OCI-LY7 (cell line): ENCODE data around the gene LLGL1.

ENCODE experiments used
- EZH2phosphoT487 ChIP-seq: fragments of 200-600 bp; sonication (generic); IDR thresholded peaks from 2 replicates; pipeline ENCODE4 v1.6.1; 2018; ENCODE audit warnings: low read depth, borderline replicate concordance, mild to moderate bottlenecking, mixed run types, antibody characterized with exemption, low read length, moderate library complexity, mixed read lengths
- TF ChIP-seq, protein P1 (sequence below): fragments of 200-600 bp; sonication (generic); conservative IDR thresholded peaks from 2 replicates; pipeline ENCODE4 v1.5.1; 2014; ENCODE audit warnings: mild to moderate bottlenecking, antibody characterized with exemption, low read length, moderate library complexity, mixed read lengths

DNA sequence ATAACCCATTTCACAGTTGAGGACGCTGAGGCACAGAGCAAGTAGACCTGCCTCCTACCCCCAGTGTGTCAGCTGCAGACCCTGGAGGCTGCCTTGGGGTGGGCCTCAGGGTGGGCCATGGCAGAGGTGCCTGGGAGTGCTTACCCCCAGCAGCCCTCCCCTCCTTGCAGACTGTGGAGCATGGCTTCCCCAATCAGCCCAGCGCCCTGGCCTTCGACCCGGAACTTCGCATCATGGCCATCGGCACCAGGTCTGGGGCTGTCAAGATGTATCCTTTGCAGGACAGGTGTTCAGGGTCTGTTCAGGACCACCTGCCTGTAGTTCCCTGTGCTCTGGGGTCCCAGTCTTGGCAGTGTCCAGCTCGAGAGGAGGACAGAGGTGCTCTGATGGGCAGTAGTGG is 4.3 kb downstream of the LLGL1 start:
- TF ChIP-seq, protein P1, sequence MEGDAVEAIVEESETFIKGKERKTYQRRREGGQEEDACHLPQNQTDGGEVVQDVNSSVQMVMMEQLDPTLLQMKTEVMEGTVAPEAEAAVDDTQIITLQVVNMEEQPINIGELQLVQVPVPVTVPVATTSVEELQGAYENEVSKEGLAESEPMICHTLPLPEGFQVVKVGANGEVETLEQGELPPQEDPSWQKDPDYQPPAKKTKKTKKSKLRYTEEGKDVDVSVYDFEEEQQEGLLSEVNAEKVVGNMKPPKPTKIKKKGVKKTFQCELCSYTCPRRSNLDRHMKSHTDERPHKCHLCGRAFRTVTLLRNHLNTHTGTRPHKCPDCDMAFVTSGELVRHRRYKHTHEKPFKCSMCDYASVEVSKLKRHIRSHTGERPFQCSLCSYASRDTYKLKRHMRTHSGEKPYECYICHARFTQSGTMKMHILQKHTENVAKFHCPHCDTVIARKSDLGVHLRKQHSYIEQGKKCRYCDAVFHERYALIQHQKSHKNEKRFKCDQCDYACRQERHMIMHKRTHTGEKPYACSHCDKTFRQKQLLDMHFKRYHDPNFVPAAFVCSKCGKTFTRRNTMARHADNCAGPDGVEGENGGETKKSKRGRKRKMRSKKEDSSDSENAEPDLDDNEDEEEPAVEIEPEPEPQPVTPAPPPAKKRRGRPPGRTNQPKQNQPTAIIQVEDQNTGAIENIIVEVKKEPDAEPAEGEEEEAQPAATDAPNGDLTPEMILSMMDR: no peak
- no peak for TF ChIP-seq EZH2phosphoT487
